ENCODE results near the gene HGD.
"Not testable (repeated sequence)": the region's sequence is repeated elsewhere in the genome, so short reads cannot be mapped to it uniquely, and the experiment has no call there.

The HGD gene

GRCh38 chr3:120678984-120679383 is 3.1 kb downstream of the HGD start:
- no peak for DNase-seq (ENCODE audit: low read depth)
- no peak for TF ChIP-seq CTCF (conservative IDR thresholded peaks at IDR 0.05; ENCODE audit: low read depth, low read length)
- peak overlapping the region; percentile 21 for H3K4me3 ChIP-seq (ENCODE audit: low read length)

- TF ChIP-seq CTCF (conservative IDR thresholded peaks at IDR 0.05; ENCODE audit: low read depth, low read length): no peak
- DNase-seq (ENCODE audit: low read depth): peak; percentile 80
- H3K4me3 ChIP-seq (ENCODE audit: low read length): peak overlapping the region; percentile 21
Measured at GRCh38 chr3:120678331-120678947, 3.6 kb downstream of the HGD start.

- not testable (repeated sequence) for H3K4me3 ChIP-seq (ENCODE audit: low read length); DNase-seq (ENCODE audit: low read depth)
Measured at GRCh38 chr3:120677193-120677592, 4.8 kb downstream of the HGD start.

GRCh38 chr3:120673116-120673515 is 8.9 kb downstream of the HGD start:
- DNase-seq (ENCODE audit: low read depth): peak; percentile 61
- no peak for TF ChIP-seq CTCF (conservative IDR thresholded peaks at IDR 0.05; ENCODE audit: low read depth, low read length)

GRCh38 chr3:120670576-120670975 is 11.5 kb downstream of the HGD start:
- DNase-seq (ENCODE audit: low read depth): no peak

More at GRCh38 chr3:120673116-120673515, 8.9 kb downstream of the HGD start:
- H3K4me3 ChIP-seq (ENCODE audit: low read length): no peak overlapping the region

GRCh38 chr3:120664926-120665325 is 17.1 kb downstream of the HGD start:
- H3K4me3 ChIP-seq (ENCODE audit: low read length): no peak overlapping the region
- TF ChIP-seq CTCF (conservative IDR thresholded peaks at IDR 0.05; ENCODE audit: low read depth, low read length): no peak
- DNase-seq (ENCODE audit: low read depth): no peak

More at GRCh38 chr3:120670576-120670975, 11.5 kb downstream of the HGD start:
- H3K4me3 ChIP-seq (ENCODE audit: low read length): no peak overlapping the region
- no peak for TF ChIP-seq CTCF (conservative IDR thresholded peaks at IDR 0.05; ENCODE audit: low read depth, low read length)

GRCh38 chr3:120661945-120662344 is 20.1 kb downstream of the HGD start:
- no peak for TF ChIP-seq CTCF (conservative IDR thresholded peaks at IDR 0.05; ENCODE audit: low read depth, low read length)
- no peak overlapping the region for H3K4me3 ChIP-seq (ENCODE audit: low read length)
- DNase-seq (ENCODE audit: low read depth): no peak
